GM18520 (cell line): Measurements from ENCODE around the gene MED13L.
"Not testable (repeated sequence)": the region's sequence is repeated elsewhere in the genome, so short reads cannot be mapped to it uniquely, and the experiment has no call there.

Experiments
- ATAC-seq: cut with Tn5 transposase; IDR thresholded peaks from one replicate; pipeline ENCODE4 v1.9.1; 2021; ENCODE audit not compliant: unreplicated experiment

Gene MED13L

DNA sequence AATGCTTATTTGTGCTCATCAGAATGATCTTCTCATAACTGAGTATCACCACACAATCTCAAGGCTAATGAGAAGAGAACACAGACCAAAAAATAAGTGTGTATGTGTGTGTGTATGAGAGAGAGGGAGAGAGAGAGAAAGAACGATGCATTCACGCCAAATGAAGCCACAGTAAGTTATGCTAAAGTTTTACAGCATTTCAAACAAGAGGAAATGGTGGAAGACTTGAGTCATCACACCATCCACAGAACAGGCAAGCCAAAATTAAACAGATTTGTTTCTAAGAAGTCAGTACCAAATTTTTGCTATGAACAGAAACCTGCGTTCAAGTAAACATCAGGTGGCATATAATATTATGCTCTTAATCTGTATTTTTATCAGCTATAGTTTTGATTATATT is 141.2 kb downstream of the MED13L start:
- ATAC-seq: no peak

GRCh38 chr12:116135209-116135930 is 142.1 kb downstream of the MED13L start:
- no peak for ATAC-seq

DNA sequence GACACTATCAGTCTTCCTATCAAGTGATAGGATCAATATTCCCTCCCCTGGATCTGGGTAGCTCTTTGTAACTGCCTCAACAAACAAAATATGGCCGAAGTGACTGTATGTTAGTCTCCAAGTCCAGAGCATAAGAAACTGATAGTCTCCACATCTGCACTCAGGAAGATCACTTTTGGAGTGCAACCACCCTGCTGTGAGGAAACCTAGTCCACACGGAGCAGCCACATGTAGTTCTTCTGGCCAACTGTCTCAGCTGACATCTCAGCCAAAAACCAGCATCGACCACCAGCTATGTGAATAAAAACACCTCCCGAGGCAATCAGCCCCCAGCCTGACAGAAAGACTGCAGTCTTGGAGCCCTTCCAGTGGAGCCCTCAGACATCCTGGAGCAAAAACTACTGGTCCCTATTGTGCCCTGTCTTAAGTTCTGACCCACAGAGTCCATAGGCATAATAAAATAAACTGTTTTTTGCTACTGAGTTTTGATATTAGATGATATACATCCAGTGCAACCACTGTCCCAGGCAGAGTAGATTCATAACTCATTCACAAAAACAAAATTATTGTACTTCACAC is 143.8 kb downstream of the MED13L start:
- no peak for ATAC-seq

GRCh38 chr12:116133149-116133548 is 144.3 kb downstream of the MED13L start:
- ATAC-seq: no peak

- not testable (repeated sequence) for ATAC-seq
Observed at GRCh38 chr12:116131987-116132386, 145.5 kb downstream of the MED13L start.

DNA sequence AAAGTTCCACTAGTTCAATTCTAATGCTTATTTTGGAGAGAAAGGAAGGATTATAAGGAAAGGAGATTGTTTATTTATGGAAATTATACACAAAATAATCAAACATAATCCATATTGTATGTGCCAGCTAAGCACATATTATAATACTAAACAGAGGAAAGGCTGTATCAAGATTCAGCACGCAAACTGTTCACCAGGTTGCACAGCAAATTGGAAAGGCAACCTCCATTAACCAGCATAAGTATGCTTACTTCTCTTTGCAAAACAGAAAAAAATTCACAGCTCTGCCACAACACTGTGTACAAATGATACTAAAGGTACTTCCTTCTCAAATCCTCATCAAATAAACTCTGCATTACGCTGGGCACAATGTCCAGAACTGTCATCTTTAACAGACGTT is 146.3 kb downstream of the MED13L start:
- ATAC-seq: no peak

GRCh38 chr12:116130431-116130830 is 147.1 kb downstream of the MED13L start:
- ATAC-seq: no peak

DNA sequence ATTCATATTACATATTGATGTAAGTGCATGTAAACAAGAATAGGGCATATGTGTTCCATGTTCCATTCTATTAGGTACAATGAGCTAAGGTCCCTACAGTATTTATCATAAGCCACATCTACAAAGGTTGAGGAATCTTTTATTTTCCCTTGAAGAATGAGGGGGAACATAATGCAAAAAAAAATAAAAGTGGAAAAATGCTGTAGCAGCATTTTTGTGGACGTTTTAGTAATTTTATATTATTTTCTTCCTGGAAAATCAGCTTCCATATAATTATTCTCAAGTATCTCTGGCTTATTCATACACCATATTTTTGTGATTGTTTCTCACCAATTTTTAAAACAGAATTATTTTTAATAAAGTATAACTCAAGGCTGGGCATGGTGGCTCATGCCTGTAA is 148.7 kb downstream of the MED13L start:
- no peak for ATAC-seq

DNA sequence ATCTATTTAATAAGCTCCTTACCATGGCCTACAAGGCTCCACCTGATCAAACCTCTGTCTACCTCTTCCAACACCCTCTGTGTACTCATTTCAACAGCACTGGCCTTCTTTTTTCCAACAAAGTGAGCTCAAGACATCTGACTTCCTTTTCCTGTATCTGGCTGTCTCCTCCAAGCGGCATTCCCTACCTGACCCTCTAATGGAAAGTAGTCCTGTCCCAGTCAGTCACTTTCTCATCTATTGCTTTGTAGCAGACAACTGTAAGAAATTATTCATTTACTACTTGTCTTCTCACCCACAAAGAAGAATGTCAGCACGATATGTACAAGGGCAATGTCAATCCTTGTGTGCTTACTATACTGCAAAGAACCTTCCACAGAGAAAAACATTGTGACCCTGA is 149.6 kb downstream of the MED13L start:
- ATAC-seq: no peak

- no peak for ATAC-seq
Observed at GRCh38 chr12:116126610-116127009, 150.9 kb downstream of the MED13L start.

DNA sequence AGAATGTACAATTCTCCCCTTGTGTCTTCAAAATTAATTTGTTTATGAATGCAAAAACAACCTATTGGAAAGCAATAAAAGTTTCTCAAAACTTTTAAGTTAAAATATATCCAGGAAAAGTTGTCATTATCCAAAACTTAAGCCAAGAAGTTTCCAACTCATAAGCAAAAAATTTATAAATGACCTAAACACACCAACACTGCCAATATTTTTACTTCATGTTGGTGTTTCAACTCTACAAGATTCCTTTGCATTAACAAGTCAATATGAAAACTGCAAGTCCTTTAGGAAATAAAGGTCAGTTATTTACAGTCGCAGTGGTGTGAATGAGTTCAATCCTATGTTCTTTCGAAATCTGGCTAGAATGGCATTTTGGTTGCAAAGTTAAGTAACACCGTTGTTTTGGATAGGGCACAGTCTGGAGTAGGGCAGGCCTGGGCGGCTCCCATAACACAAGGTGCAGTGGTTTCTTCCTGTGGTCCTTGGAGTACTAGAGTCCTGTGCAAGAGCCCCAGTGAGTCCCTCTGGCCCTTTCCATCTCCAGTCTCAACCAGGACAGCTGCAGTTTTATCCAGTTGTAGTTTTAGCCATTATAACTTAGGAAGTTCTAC is 151.4 kb downstream of the MED13L start:
- ATAC-seq: no peak

GRCh38 chr12:116125084-116125483 is 152.4 kb downstream of the MED13L start:
- ATAC-seq: no peak

DNA sequence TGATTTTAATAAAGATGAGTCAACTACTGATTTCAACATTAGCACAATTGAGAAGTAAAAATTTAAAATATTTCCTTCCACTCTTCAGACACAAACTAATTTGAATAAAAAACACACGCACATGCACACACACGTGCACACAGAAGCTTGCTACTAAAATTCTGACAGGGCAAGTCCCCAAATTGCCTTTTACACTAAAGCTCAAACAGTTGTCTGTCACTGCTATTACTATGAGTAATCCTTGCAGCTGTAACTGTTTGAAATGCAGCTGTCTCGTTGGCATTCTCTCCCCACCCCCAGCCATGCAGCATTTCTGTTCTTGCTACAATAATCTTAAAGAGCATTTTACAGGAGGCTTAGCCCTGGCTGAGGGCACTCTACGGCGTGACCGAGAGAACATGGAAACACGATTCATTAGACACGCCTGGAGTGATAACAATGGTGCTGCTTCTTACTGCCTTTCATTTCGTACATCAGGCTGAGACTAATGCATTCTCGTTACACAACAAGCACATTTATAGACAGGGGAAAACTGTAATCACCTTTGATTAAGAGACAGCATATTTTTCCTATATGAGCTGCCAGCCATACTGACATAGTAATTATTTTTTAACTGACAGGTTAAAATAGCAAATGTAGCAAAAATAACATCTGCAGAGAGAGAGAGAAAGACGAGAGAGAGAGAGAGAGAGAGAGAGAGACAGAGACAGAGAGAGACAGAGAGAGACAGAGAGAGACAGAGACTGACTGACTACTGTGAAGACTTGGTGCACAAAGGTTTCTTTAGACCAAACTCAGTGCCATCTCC is 153.8 kb downstream of the MED13L start:
- ATAC-seq: peak; percentile 46

DNA sequence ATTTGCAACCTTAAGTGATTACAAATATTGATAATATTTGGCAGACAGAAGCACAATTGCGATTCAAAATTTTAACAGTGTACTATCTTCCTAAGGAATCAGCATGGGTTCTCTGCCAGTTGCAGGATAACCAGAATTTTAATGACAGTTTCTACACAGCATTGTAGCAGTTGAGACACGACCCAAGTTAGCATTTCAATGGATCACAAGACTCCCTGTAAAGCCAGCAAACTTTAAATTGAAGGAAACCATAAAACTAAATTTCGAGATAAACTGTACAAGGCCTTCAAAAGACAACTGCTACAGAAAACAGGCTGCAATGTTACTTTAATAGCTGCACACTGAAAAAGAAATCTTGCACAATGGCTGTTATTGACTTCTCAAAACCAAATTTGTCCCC is 154.9 kb downstream of the MED13L start:
- no peak for ATAC-seq

GRCh38 chr12:116121453-116121871 is 156.0 kb downstream of the MED13L start:
- ATAC-seq: no peak

DNA sequence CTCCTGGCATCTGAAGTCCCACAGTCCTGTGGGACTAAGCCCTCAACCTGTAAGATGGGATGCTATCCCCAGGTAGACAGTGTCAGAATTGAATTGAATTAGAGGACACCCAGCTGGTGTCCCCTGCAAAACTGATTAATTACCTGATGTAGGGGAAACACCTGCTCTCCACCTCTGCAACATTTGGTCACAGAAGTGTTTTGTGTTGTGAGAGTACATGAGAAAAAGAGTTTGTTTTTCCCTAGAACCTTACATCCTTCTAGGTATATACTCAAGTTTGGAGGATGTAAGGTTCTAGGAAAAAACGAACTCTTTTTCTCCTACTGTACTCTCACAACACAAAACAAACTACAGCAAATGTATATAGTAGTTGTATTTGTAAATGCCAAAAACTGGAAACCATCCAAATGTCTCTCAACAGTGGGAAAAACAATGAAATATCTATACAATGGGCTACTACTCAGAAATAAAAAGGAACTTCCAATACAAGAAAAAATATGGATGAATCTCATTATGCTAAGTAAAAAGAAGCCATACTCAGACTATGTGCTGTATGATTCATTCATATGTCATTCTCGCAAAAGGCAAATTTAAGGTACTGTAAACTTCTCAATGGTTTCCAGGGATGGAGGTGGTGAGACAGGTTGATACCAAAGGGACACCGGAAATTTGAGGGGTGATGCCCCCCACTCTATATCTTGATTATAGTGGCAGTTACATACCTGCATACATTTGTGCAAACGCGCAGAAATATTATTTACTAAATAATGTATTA is 160.7 kb downstream of the MED13L start:
- no peak for ATAC-seq

GRCh38 chr12:116113398-116114130 is 163.9 kb downstream of the MED13L start:
- ATAC-seq: no peak

GRCh38 chr12:116106870-116107269 is 170.6 kb downstream of the MED13L start:
- ATAC-seq: no peak

DNA sequence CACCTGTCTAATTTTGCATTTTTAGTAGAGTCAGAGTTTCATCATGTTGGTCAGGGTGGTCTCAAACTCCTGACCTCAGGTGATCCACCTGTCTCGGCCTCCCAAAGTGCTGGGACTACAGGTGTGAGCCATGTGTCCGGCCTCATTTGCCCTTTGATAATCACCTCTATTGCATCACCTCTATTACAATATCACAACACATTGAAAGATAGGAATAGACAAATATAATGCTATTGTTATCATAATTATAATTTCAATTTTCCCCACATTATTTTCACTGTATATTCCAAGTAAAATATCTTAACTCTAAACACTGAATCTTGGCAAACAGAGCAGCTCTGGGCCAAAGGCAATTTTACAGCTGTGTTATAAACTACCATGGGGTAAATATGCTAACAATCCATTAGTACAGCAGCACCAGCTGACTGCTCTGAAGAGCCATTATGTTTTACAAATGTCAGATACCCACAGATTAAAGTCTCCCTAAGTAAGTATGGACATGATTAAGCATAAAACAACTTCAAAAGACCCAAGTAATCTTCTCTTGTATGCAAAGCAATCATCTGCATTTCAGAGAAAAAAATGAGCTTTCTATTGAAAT is 173.2 kb downstream of the MED13L start:
- ATAC-seq: no peak

DNA sequence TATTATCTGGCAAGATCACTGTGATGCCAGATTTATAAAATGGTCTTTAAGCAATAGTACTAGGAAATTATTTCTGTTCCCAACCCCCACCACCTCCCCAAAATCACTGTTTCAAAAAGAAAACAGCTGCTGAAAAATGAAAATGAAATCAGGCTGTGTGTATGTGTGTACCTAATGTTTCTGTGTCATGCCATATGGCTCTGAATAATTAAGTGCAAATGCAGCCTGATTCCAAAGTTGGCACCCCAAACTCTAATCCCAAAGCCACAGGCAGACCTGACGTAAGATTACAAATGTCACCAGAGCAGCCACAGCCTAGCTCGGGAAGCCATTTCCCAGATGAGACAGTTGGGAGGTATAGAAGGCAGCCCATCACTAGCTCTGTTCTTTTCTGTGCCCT is 175.5 kb downstream of the MED13L start:
- ATAC-seq: no peak
